Neutrophil (primary cell): ENCODE results near the gene SLC25A3.

ENCODE experiments used
- H3K27ac ChIP-seq: fragments of 200-600 bp; sonication (generic); 2 replicates; pipeline ENCODE4 v1.5.1; 2016; ENCODE audit warnings: mild to moderate bottlenecking, moderate library complexity
- H3K27me3 ChIP-seq: fragments of 200-600 bp; sonication (generic); 2 replicates; pipeline ENCODE4 v1.6.0; 2016; ENCODE audit warnings: mild to moderate bottlenecking
- H3K36me3 ChIP-seq: fragments of 200-600 bp; sonication (generic); 2 replicates; pipeline ENCODE4 v1.5.1; 2017
- H3K4me1 ChIP-seq, 2 experiments: fragments of 200-600 bp in 1 of 2; sonication (generic) in 1 of 2; 1 replicate in 1 of 2; 2 replicates in 1 of 2; pipeline versions ENCODE4 v1.5.1 to v1.6.1; 2013 to 2016; ENCODE audit warnings: low read depth in 1 of 2, low read length in 1 of 2, mild to moderate bottlenecking in 1 of 2, moderate library complexity in 1 of 2; ENCODE audit not compliant: control insufficient read depth in 1 of 2, insufficient read depth in 1 of 2
- H3K4me3 ChIP-seq, 2 experiments: fragments of 200-600 bp in 1 of 2; sonication (generic) in 1 of 2; 1 replicate in 1 of 2; 2 replicates in 1 of 2; pipeline ENCODE4 v1.5.1; 2013 to 2016; ENCODE audit warnings: low read depth in 1 of 2, low read length in 1 of 2, mild to moderate bottlenecking in 1 of 2, moderate library complexity in 1 of 2
- H3K9me3 ChIP-seq: fragments of 200-600 bp; sonication (generic); 2 replicates; pipeline ENCODE4 v1.5.1; 2016
- CTCF ChIP-seq: fragments of 200-600 bp; sonication (generic); IDR thresholded peaks from 2 replicates; pipeline ENCODE4 v1.5.1; 2016; ENCODE audit warnings: antibody characterized with exemption

SLC25A3 gene

GRCh38 chr12:98582093-98582492, 11.4 kb upstream of the SLC25A3 start:
- no peaks in the 10 kb centered on the region for H3K4me1 ChIP-seq
- no peak for TF ChIP-seq CTCF
- no peak overlapping the region for H3K4me3 ChIP-seq
- H3K27ac ChIP-seq = no peak overlapping the region
- no peaks in the 10 kb centered on the region for H3K9me3 ChIP-seq
- H3K27me3 ChIP-seq = peaks cover 6% of the 10 kb centered on the region
- H3K36me3 ChIP-seq = no peaks in the 10 kb centered on the region

DNA sequence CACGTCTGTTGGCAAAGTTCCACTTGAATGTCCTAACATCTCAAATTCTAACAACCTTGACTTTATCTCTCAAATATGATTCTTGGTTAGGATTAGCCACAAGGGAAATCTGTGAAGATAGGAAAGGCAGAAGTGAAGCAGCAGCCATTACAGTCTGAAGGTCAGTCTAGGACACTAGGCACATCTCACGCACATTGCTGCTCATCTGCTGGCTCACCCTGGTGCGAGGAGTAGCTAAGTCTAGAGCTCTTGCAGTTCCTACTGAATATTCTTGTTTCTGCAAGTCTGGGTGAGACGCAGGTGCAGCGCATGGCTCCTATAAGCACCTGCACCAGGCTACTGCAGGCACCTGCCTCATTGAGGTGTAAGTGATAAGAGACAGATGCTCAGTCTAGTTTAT, 6.4 kb upstream of the SLC25A3 start:
- TF ChIP-seq CTCF = no peak
- no peaks in the 10 kb centered on the region for H3K4me1 ChIP-seq

DNA sequence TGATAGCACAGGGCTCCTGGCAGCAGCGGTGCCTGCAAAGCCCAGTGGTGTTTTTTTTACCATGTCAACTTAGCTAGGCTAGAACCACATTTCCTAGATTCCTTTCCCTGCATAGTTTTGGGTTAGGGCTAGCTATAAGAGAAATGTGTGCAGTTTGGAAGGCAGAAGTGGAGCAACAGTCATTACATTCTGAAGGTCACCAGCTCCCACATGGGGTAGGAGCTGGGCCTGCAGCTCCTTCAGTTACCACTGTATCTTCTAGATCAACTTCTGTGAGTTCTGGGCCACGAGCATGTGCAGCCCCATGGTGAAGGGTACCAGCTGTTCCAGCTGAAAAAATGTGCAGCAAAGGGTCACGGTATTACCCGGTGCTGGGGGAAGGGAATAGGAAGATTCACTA, 2.3 kb upstream of the SLC25A3 start:
- Histone ChIP-seq H3K4me3 (no peak overlapping the region), H3K27me3 (no peaks in the 10 kb centered on the region), H3K36me3 (peaks cover 8% of the 10 kb centered on the region), H3K9me3 (no peaks in the 10 kb centered on the region), H3K27ac (no peak overlapping the region), H3K4me1 (peaks cover 22 to 25% of the 10 kb centered on the region in 2 experiments)
- no peak for TF ChIP-seq CTCF

More for the DNA sequence above, 6.4 kb upstream of the SLC25A3 start:
- Histone ChIP-seq H3K4me3 (no peak overlapping the region), H3K36me3 (no peaks in the 10 kb centered on the region), H3K9me3 (no peaks in the 10 kb centered on the region), H3K27ac (no peak overlapping the region), H3K27me3 (peaks cover 4% of the 10 kb centered on the region)

DNA sequence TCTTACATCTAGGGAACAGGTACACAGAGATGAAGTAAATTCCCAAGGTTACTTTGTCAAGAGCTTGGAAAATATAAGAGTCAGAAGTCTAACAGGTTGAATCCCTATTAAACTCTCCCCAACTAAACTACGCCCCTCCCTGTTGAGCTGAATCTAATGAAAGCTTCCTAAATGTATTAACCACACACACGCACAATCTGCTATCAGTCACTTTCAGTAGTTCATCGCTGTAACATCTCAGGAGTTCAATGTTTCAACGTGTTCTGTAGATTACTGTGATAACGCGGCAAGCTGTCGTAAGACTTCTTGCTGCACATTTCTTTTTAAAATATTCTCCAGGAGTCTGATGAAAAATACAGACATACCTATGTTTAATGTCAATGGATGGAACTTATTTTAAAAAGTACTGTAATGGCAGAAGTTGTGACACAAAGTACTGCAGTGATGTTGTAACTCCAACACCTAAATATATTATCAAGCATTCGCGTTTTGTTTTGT, 612 bp upstream of the SLC25A3 start:
- H3K27me3 ChIP-seq = no peaks in the 10 kb centered on the region
- peaks cover 22% of the 10 kb centered on the region for H3K36me3 ChIP-seq
- H3K27ac ChIP-seq = peak overlapping the region; percentile 95
- peaks cover 22 to 25% of the 10 kb centered on the region in 2 experiments for H3K4me1 ChIP-seq
- TF ChIP-seq CTCF = no peak
- peak overlapping the region; percentile 80 to 95 for H3K4me3 ChIP-seq
- no peaks in the 10 kb centered on the region for H3K9me3 ChIP-seq

DNA sequence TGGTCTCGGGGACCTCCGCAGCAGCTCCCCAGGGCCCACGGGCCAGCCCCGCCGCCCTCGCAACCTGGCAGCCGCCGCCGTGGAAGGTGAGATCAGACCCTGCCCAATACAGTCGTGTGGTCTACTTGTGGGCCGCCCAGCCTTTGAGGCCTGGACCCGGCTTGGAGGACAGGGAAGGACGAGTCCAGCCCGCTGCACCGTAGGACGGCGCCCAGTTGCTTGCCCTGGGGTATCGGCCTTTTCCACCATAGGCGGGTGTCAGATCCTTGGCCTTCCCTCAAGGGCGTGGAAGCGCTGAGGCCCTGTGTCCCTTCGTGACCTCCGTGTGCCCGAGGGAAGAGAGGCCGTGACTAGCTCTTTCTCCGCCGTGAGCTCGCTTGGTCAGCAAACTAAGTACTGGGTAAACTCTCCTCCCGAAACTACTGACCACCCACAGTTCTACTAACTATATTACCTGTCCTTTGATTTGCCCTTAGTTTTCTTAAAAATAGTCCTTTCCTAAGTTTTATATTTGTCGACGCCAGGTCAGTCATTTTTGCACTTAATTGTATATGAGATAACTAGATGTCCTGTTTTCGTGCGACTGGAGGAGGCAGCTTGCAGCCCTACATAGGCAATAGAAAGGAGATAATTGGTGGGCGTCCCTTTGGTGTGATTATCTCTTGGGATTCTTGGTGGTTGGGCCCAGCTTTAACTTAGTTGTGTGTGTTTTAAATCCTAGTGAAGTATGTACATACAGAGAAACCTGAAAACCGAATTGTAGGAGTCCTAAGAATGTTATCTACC, 757 bp downstream of the SLC25A3 start:
- Histone ChIP-seq H3K36me3 (peaks cover 36% of the 10 kb centered on the region), H3K4me1 (peaks cover 22 to 25% of the 10 kb centered on the region in 2 experiments), H3K9me3 (no peaks in the 10 kb centered on the region), H3K4me3 (peak overlapping the region; percentile 80 to 95), H3K27ac (peak overlapping the region; percentile 95), H3K27me3 (no peaks in the 10 kb centered on the region)
- no peak for TF ChIP-seq CTCF
